SK-N-SH (cell line): ENCODE measurements around the gene CIT.

Experiments used
- CTCF ChIP-seq: fragments of 200-600 bp; sonication (generic); IDR thresholded peaks from 2 replicates; pipeline ENCODE4 v1.6.1; 2017; ENCODE audit warnings: antibody characterized with exemption, mild to moderate bottlenecking, moderate library complexity
- ELF1 ChIP-seq: IDR thresholded peaks from 2 replicates; pipeline ENCODE4 v1.4.0; 2012
- EZH2phosphoT487 ChIP-seq: fragments of 200-600 bp; sonication (generic); IDR thresholded peaks from 2 replicates; pipeline ENCODE4 v1.6.1; 2017; ENCODE audit warnings: low read depth, mixed run types, mild to moderate bottlenecking, antibody characterized with exemption, moderate library complexity, borderline replicate concordance
- FOSL2 ChIP-seq: IDR thresholded peaks from 2 replicates; pipeline ENCODE4 v1.4.0; 2012; ENCODE audit warnings: low read depth, mild to moderate bottlenecking, moderate library complexity, borderline replicate concordance
- FOXJ3 ChIP-seq: sonication (generic); formaldehyde crosslinking; IDR thresholded peaks from 2 replicates; pipeline ENCODE4 v1.5.1; 2020; ENCODE audit warnings: mild to moderate bottlenecking, missing genetic modification reagents
- FOXM1 ChIP-seq: IDR thresholded peaks from 2 replicates; pipeline ENCODE4 v1.4.0; 2012; ENCODE audit warnings: low read depth, mild to moderate bottlenecking
- NRF1 ChIP-seq: IDR thresholded peaks from 2 replicates; pipeline ENCODE4 v1.6.1; 2012; ENCODE audit warnings: low read depth, mild to moderate bottlenecking, low read length
- POLR2AphosphoS5 ChIP-seq: IDR thresholded peaks from 2 replicates; pipeline ENCODE4 v1.6.1; 2012; ENCODE audit warnings: low read depth, low read length
- RFX5 ChIP-seq: IDR thresholded peaks from 2 replicates; pipeline ENCODE4 v1.6.1; 2012; ENCODE audit warnings: mild to moderate bottlenecking, improper control_type of control experiment, low read length
- RXRA ChIP-seq: IDR thresholded peaks from 2 replicates; pipeline ENCODE4 v1.4.0; 2012; ENCODE audit warnings: low read depth, mild to moderate bottlenecking, borderline replicate concordance
- SMC3 ChIP-seq: IDR thresholded peaks from 2 replicates; pipeline ENCODE4 v1.6.1; 2012; ENCODE audit warnings: low read depth, low read length, improper control_type of control experiment
- ZBTB33 ChIP-seq: IDR thresholded peaks from 2 replicates; pipeline ENCODE4 v1.4.0; 2012; ENCODE audit warnings: low read depth, borderline replicate concordance

- TF ChIP-seq CTCF (no peak), FOXM1 (no peak), NRF1 (no peak), EZH2phosphoT487 (no peak), RFX5 (no peak), ZBTB33 (0 out of 2 replicates have a peak, but pooled peaks have one; percentile 22), FOSL2 (peak; percentile 62; the same call in 1 of the 2 replicates), ELF1 (peak; percentile 62), POLR2AphosphoS5 (peak; percentile 20; the same call in 1 of the 2 replicates), RXRA (no peak), SMC3 (no peak), FOXJ3 (no peak)
Observed at GRCh38 chr12:119869720-119870119, 7.4 kb downstream of the CIT start.
